ENCODE results near the gene ITIH3. TPM values are rescaled to one million over a fixed set of nuclear protein-coding genes. Genes with fewer than 3 reads are reported as not detected.

The ITIH3 gene
- polyA plus RNA-seq, 1 experiment, result 1.7 TPM

DNA sequence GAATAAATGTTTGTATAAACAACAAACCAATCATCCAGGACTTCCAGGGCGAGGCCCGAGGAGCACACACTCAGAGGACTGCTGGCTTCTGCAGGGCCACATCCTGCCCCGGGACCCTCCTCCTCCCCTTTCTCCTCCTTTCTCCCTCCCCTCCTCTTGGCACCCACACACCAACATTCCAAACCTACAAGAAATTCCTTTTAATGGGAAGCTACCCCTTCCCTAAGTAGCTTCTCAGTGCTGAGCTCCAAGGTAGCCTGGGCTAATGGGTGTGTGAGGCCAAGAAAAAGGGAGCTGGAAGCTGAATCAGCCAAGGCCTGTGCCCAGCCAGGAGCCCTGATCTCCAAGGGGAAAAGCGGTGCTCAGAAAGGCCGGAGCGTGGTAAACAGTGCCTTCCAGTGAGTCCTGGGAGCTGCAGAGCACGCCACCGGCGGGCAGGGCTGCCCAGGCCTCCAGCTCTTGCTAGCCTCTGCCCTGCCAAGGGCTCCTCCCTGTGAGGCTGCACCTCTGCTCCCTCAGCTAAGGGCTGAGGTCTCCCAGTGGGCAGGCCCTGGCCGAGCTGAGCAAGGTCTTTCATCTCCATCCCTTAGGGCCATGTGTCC is 3.9 kb downstream of the ITIH3 start:
- DNase-seq (ENCODE audit: low read depth), result no peak
- CTCF ChIA-PET, result interaction anchor here (1.0 to 1.6 kb wide), 6 partner anchors 11 to 23 kb away, joined by 3 to 9 read pairs (median 6); no protein-coding TSS in a partner anchor
- no peaks in the 10 kb centered on the region for H3K27me3 ChIP-seq (ENCODE audit: control insufficient read depth, insufficient read depth, low read length)
- TF ChIP-seq CTCF (IDR thresholded peaks at IDR 0.05; ENCODE audit: insufficient read depth, low read depth, low read length), result no peak
- H3K4me3 ChIP-seq (ENCODE audit: low read depth, low read length), result no peak overlapping the region
- no peaks in the 10 kb centered on the region for H3K36me3 ChIP-seq (ENCODE audit: control insufficient read depth, insufficient read depth, low read length)
- POLR2A ChIA-PET, result no interaction called here

DNA sequence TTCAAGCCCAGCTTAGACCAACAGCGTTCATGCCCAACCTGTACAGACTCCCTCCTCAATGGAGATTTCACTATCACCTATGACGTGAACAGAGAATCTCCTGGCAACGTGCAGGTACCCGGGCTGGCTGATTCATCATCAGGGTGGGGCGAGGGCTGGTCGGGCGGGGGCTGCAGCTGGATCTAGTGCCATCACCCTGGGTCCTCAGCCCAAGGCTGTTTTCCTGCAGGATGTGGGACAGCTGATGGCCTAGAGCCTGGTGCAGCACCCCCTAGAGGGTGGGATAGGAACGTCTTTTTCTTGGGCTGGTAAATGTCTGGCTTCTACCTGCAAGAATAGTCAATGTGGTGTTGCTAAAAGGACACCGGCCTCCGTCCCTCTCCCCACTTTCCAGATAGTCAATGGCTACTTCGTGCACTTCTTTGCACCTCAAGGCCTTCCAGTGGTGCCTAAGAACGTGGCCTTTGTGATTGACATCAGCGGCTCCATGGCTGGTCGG is 4.4 kb downstream of the ITIH3 start:
- ChIA-PET CTCF (interaction anchor here (1.0 to 1.6 kb wide), 7 partner anchors 11 to 23 kb away, joined by 3 to 9 read pairs (median 5); no protein-coding TSS in a partner anchor), POLR2A (no interaction called here)
- peak; percentile 41 for TF ChIP-seq CTCF (IDR thresholded peaks at IDR 0.05; ENCODE audit: insufficient read depth, low read depth, low read length)
- no peak overlapping the region for H3K4me3 ChIP-seq (ENCODE audit: low read depth, low read length)
- H3K27me3 ChIP-seq (ENCODE audit: control insufficient read depth, insufficient read depth, low read length), result no peaks in the 10 kb centered on the region
- DNase-seq (ENCODE audit: low read depth), result no peak
- H3K36me3 ChIP-seq (ENCODE audit: control insufficient read depth, insufficient read depth, low read length), result no peaks in the 10 kb centered on the region

DNA sequence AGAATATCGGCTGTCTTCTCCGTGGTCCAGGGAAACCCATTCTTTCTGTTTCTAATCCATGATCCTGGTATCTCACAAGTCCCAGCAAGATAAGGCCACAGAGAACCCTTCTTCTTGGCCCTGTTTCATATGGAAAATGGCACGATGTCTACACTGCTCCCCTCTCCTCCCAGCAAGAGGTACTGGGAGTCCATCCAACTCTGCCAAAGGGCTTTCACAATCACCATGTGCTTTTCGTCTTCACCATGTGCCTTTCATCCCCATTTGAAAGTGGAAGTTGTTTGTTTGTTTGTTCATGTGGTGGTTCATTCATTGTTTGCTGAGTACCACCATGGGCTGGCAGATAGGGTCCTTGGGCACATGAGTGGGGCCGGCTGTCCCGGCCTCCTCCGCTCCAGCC is 5.5 kb downstream of the ITIH3 start:
- DNase-seq (ENCODE audit: low read depth), result no peak
- TF ChIP-seq CTCF (IDR thresholded peaks at IDR 0.05; ENCODE audit: insufficient read depth, low read depth, low read length), result no peak
- H3K27me3 ChIP-seq (ENCODE audit: control insufficient read depth, insufficient read depth, low read length), result no peaks in the 10 kb centered on the region
- POLR2A ChIA-PET, result no interaction called here
- H3K4me3 ChIP-seq (ENCODE audit: low read depth, low read length), result no peak overlapping the region
- CTCF ChIA-PET, result interaction anchor here (1.3 kb wide), 1 partner anchor 21 kb away, joined by 4 read pairs; no protein-coding TSS in a partner anchor
- H3K36me3 ChIP-seq (ENCODE audit: control insufficient read depth, insufficient read depth, low read length), result no peaks in the 10 kb centered on the region

DNA sequence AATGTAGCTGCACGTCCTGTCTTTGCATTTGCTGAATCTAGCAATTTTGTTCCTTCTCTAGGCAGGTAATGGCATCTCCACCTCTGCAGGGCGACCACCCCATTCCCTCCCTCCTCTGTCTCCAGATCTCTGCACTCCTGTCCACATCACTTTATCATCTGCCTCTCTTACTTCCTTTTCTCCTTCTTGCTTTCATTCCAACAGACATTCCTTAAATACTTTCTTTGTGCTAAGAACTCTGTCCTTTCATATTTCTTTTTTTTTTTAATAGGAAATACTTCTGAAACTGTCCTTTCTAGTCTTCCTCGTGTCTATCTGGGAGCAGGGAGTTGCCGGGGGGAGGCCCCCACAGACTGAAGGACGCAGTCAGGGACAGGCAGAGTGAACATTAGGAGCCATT is 7.2 kb downstream of the ITIH3 start:
- ChIA-PET CTCF (interaction anchor here (1.0 to 2.2 kb wide), 2 partner anchors 10 to 19 kb away, joined by 3 to 8 read pairs; no protein-coding TSS in a partner anchor), POLR2A (no interaction called here)
- no peaks in the 10 kb centered on the region for H3K36me3 ChIP-seq (ENCODE audit: control insufficient read depth, insufficient read depth, low read length)
- no peaks in the 10 kb centered on the region; the same call in 1 of the 2 replicates for H3K27me3 ChIP-seq (ENCODE audit: control insufficient read depth, insufficient read depth, low read length)
- no peak overlapping the region for H3K4me3 ChIP-seq (ENCODE audit: low read depth, low read length)
- no peak for TF ChIP-seq CTCF (IDR thresholded peaks at IDR 0.05; ENCODE audit: insufficient read depth, low read depth, low read length)
- no peak for DNase-seq (ENCODE audit: low read depth)

DNA sequence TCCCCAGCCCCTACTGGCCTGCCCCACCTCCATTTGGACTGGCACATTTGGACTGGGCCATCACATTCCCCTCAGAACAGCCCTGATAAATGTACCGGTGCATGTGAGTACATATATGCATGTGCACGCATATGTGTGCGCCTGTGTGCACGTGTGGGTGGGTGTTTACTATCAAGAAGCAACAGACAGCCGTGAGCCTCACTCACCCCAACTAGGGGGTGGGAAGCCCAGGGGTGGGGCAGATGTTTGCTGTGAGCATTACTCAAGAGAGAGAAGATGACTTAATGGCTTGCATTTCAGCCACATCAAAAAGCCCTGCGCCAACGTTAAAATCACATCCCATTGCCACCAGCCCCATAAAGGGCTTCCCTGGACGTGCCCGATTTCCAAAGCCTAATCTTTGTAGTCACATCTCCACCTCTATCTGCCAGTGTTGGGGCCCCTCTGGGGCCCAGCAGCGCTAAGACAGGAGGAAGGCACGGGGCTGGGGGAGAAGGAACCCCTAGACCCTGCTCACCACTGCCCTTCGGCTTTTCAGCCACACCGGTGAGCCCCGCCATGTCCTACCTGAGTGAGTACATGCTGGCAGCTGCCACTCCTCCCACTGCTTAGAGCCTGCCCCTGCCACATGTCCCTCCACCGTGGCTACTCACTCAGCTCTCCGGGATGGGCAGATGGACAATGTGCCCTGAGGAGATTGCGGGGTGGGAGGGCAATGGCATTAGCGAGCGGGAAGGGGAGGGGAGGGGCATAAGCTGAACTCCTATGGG is 10.9 kb downstream of the ITIH3 start:
- H3K27me3 ChIP-seq (ENCODE audit: control insufficient read depth, insufficient read depth, low read length), result peaks cover 1% of the 10 kb centered on the region
- ChIA-PET POLR2A (no interaction called here), CTCF (no interaction called here)
- no peak for DNase-seq (ENCODE audit: low read depth)
- no peak for TF ChIP-seq CTCF (IDR thresholded peaks at IDR 0.05; ENCODE audit: insufficient read depth, low read depth, low read length)
- no peaks in the 10 kb centered on the region for H3K36me3 ChIP-seq (ENCODE audit: control insufficient read depth, insufficient read depth, low read length)
- H3K4me3 ChIP-seq (ENCODE audit: low read depth, low read length), result no peak overlapping the region

All from BJ (cell line).